Measurements from ENCODE around the gene BRF1. TPM values are rescaled to one million over a fixed set of nuclear protein-coding genes. Genes with fewer than 3 reads are reported as not detected.
A peak's percentile ranks its signal among the peaks of the same experiment; 100 is the strongest.
"Not testable (repeated sequence)": the region's sequence is repeated elsewhere in the genome, so short reads cannot be mapped to it uniquely, and the experiment has no call there.

BRF1 gene
- total and polyA plus RNA-seq, 4 donors, result 49.3 to 77.9 (median 62.3) TPM

DNA sequence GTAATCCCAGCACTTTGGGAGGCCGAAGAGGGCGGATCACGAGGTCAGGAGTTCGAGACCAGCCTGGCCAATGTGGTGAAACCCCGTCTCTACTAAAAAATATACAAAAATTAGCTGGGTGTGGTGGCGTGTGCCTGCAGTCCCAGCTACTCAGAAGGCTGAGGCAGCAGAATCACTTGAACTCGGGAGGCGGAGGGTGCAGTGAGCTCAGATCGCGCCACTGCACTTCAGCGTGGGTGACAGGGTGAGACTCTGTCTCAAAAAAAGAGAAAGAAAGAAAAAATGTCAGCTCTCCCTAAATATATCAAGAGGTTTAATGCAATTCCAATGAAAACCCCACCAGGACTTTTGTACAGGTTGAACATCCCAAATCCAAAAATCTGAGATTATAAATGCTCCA, 3.5 kb downstream of the BRF1 start:
- not testable (repeated sequence) for H3K27me3 ChIP-seq (ENCODE audit: control insufficient read depth, insufficient read depth, low read length); H3K27ac ChIP-seq (ENCODE audit: low read depth, low read length); H3K4me3 ChIP-seq (ENCODE audit: low read depth, low read length); DNase-seq (ENCODE audit: low read depth in 4 of 6, low spot score in 6 of 6); H3K9me3 ChIP-seq (ENCODE audit: control insufficient read depth, insufficient read depth, low read length)
- Histone ChIP-seq H3K4me1 (ENCODE audit: control insufficient read depth, insufficient read depth, low read length) (peaks cover 55% of the 10 kb centered on the region), H3K36me3 (ENCODE audit: control insufficient read depth, insufficient read depth, low read length) (peaks cover 14% of the 10 kb centered on the region)
- 100% methylated on average over 3 of the region's 11 CpGs for WGBS (ENCODE audit: insufficient coverage)

DNA sequence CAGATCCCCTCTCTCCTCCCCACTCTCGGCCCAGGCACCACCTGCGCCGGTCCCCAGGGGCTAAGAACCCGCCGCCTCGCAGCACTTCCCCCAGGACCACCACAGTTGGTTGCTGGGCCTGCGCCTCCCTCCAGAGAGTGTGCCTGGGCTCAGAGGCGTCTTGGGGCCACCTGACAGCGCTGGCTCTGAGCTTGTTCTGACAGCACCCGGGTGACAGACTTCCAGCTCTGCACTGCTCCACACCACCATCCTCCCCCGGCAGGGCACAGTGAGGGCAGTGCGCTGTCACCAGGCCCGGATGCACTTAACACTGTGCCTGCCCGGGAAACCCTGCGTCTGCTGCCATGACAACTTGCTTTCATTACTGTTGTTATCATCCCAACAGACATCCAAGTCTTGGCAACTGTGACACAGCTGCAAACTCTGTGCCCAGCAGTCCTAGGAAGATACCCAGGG, 6.6 kb downstream of the BRF1 start:
- 22% methylated on average over 14 of the region's 15 CpGs for WGBS (ENCODE audit: insufficient coverage)
- H3K4me3 ChIP-seq (ENCODE audit: low read depth, low read length), result no peak overlapping the region

DNA sequence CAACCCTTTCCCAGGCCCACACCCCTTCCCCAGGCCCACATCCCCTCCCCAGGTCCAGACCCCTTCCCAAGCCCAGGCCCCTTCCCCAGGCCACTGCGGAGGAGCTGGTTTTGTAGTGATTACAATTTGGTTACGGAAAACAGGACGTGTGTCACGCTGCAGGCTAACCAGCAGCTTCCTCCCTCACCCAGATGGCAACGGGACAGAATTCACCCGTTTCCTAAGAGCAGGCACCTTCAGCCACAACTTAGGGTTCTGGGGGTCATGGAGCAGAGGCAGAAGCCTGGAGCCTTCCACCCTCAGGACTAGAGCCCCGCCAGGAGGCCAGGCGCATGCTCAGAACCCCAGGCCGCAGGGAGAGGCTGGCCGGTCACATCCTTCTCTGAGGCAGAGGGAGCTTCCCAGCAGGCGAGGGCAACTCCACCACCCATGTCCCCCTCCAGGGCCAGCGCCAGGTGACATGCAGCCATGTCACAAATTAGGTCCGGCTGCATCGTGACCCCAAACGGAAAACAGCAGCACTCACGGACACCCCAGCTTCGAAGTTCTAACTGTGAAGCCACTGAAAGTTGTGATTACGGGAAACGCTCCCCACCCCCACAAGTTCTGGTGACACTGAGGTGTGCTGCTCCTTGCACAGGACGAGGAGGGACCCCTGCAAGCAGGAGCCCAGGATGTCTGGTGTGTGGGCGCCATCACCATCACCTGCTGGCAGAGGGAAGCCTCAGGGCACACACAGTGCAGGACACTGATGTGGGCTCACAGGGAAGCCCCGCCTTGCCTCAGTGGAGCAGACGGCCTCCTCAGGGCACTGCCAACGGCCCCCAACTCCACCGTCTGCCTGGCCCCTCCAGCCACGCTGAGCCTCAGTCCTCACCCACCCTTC, 7.7 kb downstream of the BRF1 start:
- WGBS (ENCODE audit: insufficient coverage), result 84% methylated on average over 24 of the region's 26 CpGs
- Histone ChIP-seq H3K4me3 (ENCODE audit: low read depth, low read length) (no peak overlapping the region), H3K27ac (ENCODE audit: low read depth, low read length) (no peak overlapping the region), H3K4me1 (ENCODE audit: control insufficient read depth, insufficient read depth, low read length) (peaks cover 30% of the 10 kb centered on the region), H3K9me3 (ENCODE audit: control insufficient read depth, insufficient read depth, low read length) (no peaks in the 10 kb centered on the region), H3K36me3 (ENCODE audit: control insufficient read depth, insufficient read depth, low read length) (peaks cover 21% of the 10 kb centered on the region), H3K27me3 (ENCODE audit: control insufficient read depth, insufficient read depth, low read length) (no peaks in the 10 kb centered on the region)
- no peak for DNase-seq (ENCODE audit: low read depth in 4 of 6, low spot score in 6 of 6)

More for the DNA sequence above, 6.6 kb downstream of the BRF1 start:
- Histone ChIP-seq H3K9me3 (ENCODE audit: control insufficient read depth, insufficient read depth, low read length) (no peaks in the 10 kb centered on the region), H3K36me3 (ENCODE audit: control insufficient read depth, insufficient read depth, low read length) (peaks cover 19% of the 10 kb centered on the region), H3K27me3 (ENCODE audit: control insufficient read depth, insufficient read depth, low read length) (no peaks in the 10 kb centered on the region), H3K4me1 (ENCODE audit: control insufficient read depth, insufficient read depth, low read length) (peaks cover 40% of the 10 kb centered on the region), H3K27ac (ENCODE audit: low read depth, low read length) (peak overlapping the region; percentile 62)
- DNase-seq (ENCODE audit: low read depth in 4 of 6, low spot score in 6 of 6), result peak in 3 of 6 donors; percentile 77 to 90 (median 89)

DNA sequence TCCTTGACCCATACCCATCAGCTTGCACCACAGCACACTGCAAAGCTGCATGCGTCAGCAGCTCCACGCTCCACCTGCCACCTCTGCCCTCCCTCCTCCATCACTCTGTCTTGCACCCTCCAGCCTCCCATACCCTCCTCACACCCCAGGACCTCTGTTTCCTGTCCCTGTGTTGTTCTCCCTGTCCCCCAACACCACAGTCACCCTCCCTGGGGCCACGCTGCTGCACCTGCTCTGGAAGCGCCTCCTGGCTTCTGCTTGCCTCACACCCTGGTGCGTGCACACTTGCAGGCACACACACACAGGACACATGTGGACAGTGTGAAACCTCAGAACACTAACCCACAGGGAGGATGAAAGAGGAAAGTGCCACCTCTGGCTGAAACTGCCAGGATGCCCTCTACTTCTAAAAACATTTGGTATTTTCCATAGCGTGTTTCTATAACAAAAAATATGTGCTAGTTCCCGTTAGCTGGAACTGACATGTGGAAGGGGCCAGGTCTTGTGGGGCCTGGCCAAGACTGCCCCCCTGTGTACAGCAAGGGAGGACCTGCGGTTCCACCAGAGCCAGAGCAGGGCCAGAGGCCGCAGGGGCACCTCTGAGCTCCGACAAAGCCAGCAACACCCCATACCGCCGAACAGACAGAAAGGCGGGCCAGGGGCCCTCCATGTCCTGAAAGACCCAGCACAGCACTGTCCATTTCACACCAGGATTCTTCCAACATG, 10.0 kb downstream of the BRF1 start:
- H3K27me3 ChIP-seq (ENCODE audit: control insufficient read depth, insufficient read depth, low read length), result no peaks in the 10 kb centered on the region
- 73% methylated on average over 11 of the region's 13 CpGs for WGBS (ENCODE audit: insufficient coverage)
- H3K27ac ChIP-seq (ENCODE audit: low read depth, low read length), result no peak overlapping the region
- H3K36me3 ChIP-seq (ENCODE audit: control insufficient read depth, insufficient read depth, low read length), result peaks cover 39% of the 10 kb centered on the region
- no peak for DNase-seq (ENCODE audit: low read depth in 4 of 6, low spot score in 6 of 6)
- H3K9me3 ChIP-seq (ENCODE audit: control insufficient read depth, insufficient read depth, low read length), result no peaks in the 10 kb centered on the region
- no peak overlapping the region for H3K4me3 ChIP-seq (ENCODE audit: low read depth, low read length)
- peaks cover 30% of the 10 kb centered on the region for H3K4me1 ChIP-seq (ENCODE audit: control insufficient read depth, insufficient read depth, low read length)

DNA sequence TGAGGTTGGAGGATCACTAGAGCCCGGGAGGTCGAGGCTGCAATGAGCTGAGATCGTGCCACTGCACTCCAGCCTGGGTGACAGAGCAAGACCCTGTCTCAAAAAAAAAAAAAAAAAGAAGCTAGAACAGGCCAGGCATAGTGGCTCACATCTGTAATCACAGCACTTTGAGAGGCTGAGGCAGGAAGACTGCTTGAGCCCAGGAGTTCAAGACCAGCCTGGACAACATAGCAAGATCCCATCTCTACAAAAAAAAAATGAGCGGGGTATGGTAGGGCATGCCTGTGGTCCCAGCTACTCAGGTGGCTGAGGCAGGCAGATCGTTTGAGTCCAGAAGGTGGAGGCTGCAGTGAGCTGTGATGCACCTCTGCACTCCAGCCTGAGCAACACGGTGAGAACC, 11.9 kb downstream of the BRF1 start:
- not testable (repeated sequence) for H3K4me3 ChIP-seq (ENCODE audit: low read depth, low read length); H3K27me3 ChIP-seq (ENCODE audit: control insufficient read depth, insufficient read depth, low read length); H3K9me3 ChIP-seq (ENCODE audit: control insufficient read depth, insufficient read depth, low read length); DNase-seq (ENCODE audit: low read depth in 4 of 6, low spot score in 6 of 6); H3K27ac ChIP-seq (ENCODE audit: low read depth, low read length)
- Histone ChIP-seq H3K36me3 (ENCODE audit: control insufficient read depth, insufficient read depth, low read length) (peaks cover 42% of the 10 kb centered on the region), H3K4me1 (ENCODE audit: control insufficient read depth, insufficient read depth, low read length) (peaks cover 21% of the 10 kb centered on the region)
- 96% methylated on average over 6 of the region's 6 CpGs for WGBS (ENCODE audit: insufficient coverage)

DNA sequence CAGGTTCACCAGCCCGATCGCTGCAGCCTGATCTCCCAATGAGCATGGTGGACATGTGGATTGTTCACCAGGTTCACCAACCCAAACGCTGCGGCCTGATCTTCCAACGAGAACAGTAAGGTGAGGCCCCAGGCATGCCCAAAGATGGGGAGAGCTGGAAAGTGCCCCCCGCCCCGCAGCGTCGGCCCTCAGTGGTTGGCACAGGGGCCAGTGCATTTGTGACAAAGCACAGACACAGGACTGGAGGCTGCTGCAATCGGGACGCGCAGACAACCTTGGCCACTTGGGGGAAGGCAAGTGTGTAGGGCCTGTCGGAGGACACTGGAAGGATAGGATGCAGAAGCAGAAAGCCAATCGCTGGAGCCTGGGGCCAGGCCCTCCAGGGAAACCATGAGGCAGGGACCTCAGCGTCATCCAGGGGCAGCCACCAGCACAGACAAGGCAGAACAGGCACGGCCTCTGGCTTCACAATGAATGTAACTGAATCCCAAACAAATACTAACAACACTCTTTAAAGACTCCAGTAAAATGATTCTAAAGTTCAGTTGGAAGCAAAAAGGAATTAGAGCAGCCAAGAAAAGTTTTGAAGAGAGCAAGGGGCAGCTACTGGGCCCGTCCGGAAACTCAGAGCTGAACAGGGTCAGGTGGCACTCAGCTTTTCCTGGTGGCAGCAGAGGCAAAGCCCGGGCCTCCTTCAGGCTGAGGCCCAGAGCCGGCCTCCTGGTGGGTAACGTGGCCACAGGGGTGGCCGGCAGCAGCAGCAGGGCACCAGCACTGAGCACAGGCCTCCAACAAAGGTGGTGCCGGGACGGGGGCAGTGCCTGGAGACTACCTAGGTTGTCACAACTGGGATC, 13.3 kb downstream of the BRF1 start:
- H3K4me1 ChIP-seq (ENCODE audit: control insufficient read depth, insufficient read depth, low read length), result peaks cover 12% of the 10 kb centered on the region
- no peaks in the 10 kb centered on the region for H3K9me3 ChIP-seq (ENCODE audit: control insufficient read depth, insufficient read depth, low read length)
- 85% methylated on average over 23 of the region's 24 CpGs for WGBS (ENCODE audit: insufficient coverage)
- DNase-seq (ENCODE audit: low read depth in 4 of 6, low spot score in 6 of 6), result no peak
- no peak overlapping the region for H3K4me3 ChIP-seq (ENCODE audit: low read depth, low read length)
- H3K27me3 ChIP-seq (ENCODE audit: control insufficient read depth, insufficient read depth, low read length), result no peaks in the 10 kb centered on the region
- peaks cover 40% of the 10 kb centered on the region for H3K36me3 ChIP-seq (ENCODE audit: control insufficient read depth, insufficient read depth, low read length)
- H3K27ac ChIP-seq (ENCODE audit: low read depth, low read length), result no peak overlapping the region

DNA sequence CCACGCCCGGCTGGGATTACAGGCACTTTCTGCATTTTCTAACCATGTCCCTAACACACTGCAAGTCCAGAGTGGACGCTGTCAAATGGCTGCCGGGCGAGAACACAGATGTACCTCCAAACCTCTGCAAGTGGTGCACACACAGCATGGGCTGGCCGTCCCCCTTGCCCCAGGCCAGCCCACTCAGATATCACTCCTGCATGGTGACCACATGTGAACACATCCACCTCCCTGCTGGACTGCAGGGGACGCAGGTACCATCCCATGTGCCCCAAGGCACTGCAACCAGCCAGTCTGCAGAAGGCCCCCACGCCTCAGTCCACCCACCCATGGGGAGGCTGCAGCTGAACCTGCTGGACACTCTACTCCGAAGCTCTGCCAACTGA, 14.0 kb downstream of the BRF1 start:
- no peak overlapping the region for H3K4me3 ChIP-seq (ENCODE audit: low read depth, low read length)
- peaks cover 16% of the 10 kb centered on the region for H3K4me1 ChIP-seq (ENCODE audit: control insufficient read depth, insufficient read depth, low read length)
- H3K27ac ChIP-seq (ENCODE audit: low read depth, low read length), result no peak overlapping the region
- no peak for DNase-seq (ENCODE audit: low read depth in 4 of 6, low spot score in 6 of 6)
- no peaks in the 10 kb centered on the region for H3K27me3 ChIP-seq (ENCODE audit: control insufficient read depth, insufficient read depth, low read length)
- 94% methylated on average over 9 of the region's 9 CpGs for WGBS (ENCODE audit: insufficient coverage)
- peaks cover 42% of the 10 kb centered on the region for H3K36me3 ChIP-seq (ENCODE audit: control insufficient read depth, insufficient read depth, low read length)
- no peaks in the 10 kb centered on the region for H3K9me3 ChIP-seq (ENCODE audit: control insufficient read depth, insufficient read depth, low read length)

DNA sequence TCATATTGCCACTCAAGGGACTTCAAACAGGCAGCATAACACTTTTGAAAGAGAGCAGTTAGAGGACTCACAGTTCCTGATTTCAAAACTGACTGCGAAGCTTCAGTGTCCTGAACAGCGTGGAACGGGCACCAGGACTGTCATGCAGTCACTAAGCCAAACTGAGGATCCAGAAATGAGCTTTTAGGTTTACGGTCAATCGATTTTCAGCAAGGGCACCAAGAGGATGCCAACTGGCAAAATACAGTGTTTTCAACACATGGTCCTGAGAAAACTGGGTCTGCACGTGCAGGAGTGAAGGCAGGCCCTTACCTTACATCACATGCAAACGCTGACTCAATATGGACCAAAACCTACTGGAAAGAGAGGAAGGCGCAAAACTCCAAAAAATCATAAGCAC, 15.6 kb downstream of the BRF1 start:
- Histone ChIP-seq H3K36me3 (ENCODE audit: control insufficient read depth, insufficient read depth, low read length) (peaks cover 53% of the 10 kb centered on the region), H3K27me3 (ENCODE audit: control insufficient read depth, insufficient read depth, low read length) (no peaks in the 10 kb centered on the region), H3K27ac (ENCODE audit: low read depth, low read length) (no peak overlapping the region), H3K4me1 (ENCODE audit: control insufficient read depth, insufficient read depth, low read length) (peaks cover 22% of the 10 kb centered on the region), H3K9me3 (ENCODE audit: control insufficient read depth, insufficient read depth, low read length) (no peaks in the 10 kb centered on the region), H3K4me3 (ENCODE audit: low read depth, low read length) (no peak overlapping the region)
- 84% methylated on average over 5 of the region's 8 CpGs for WGBS (ENCODE audit: insufficient coverage)
- no peak for DNase-seq (ENCODE audit: low read depth in 4 of 6, low spot score in 6 of 6)

DNA sequence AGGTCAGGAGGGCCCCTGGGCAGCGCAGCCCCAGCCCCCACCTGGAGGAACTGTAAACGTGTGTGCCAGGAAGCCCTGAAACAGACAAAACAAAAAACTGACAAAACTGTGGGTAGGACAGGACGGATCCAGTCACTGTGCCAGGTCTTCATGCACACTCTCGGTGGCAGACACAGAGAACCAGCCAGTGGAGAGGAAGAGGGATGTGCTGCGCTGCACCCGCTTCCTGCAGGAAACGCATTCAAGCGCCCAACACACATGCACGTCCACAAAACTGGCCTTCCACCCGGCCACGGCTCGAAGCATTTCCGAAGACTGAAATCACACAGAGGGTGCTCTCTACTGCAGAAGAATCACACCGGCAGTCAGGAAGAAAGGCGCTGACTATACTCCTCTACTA, 16.9 kb downstream of the BRF1 start:
- Histone ChIP-seq H3K9me3 (ENCODE audit: control insufficient read depth, insufficient read depth, low read length) (no peaks in the 10 kb centered on the region), H3K27ac (ENCODE audit: low read depth, low read length) (no peak overlapping the region), H3K4me1 (ENCODE audit: control insufficient read depth, insufficient read depth, low read length) (peaks cover 22% of the 10 kb centered on the region), H3K4me3 (ENCODE audit: low read depth, low read length) (no peak overlapping the region), H3K27me3 (ENCODE audit: control insufficient read depth, insufficient read depth, low read length) (no peaks in the 10 kb centered on the region), H3K36me3 (ENCODE audit: control insufficient read depth, insufficient read depth, low read length) (peaks cover 51% of the 10 kb centered on the region)
- DNase-seq (ENCODE audit: low read depth in 4 of 6, low spot score in 6 of 6), result no peak
- WGBS (ENCODE audit: insufficient coverage), result 90% methylated on average over 14 of the region's 15 CpGs
